Measurements from ENCODE around the gene KCNN4. TPM values are rescaled to one million over a fixed set of nuclear protein-coding genes. Genes with fewer than 3 reads are reported as not detected.

The KCNN4 gene
- total and polyA plus RNA-seq, 2 donors (not counting 3 experiments of a cell fraction or from before 2014, with no cell fraction given) = 0.29 TPM; not detected in 1

DNA sequence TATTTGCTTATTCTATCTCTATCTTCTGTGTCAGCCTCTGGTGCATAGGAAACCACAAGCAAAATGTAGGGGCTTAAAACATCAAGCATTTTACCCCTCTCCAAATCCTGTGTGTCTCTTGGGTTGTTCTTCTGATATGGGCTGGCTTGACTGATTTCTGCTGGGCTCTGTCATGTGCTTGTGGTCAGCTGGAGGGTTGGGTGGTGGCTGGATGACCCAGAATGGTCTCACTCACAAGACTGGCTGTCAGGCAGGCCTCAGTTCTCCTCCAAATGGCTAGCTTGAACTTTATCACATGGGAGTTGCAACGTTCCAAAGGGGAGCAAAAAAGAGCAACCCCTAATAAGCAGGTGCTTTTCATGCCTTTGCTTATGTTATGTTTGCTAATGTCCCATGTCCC, 31.1 kb upstream of the KCNN4 start:
- dilution Hi-C loops (cut with MboI; ENCODE audit: extremely low pct_ligation_motif_present, low sequenced_read_pairs) (no loop called here), intact Hi-C loops (cut with micrococcal nuclease) (no loop called here)
- H3K27ac ChIP-seq (ENCODE audit: insufficient read depth, low read depth, low read length) = no peak overlapping the region
- no peak overlapping the region for H2AFZ ChIP-seq (ENCODE audit: low read depth, low read length)
- no peaks in the 10 kb centered on the region for H3K9me1 ChIP-seq (replicated peaks; ENCODE audit: control insufficient read depth, extremely low read depth, insufficient read depth, low read length)
- DNase-seq (ENCODE audit: low read depth, low spot score) (no peak), FAIRE-seq (no peak)
- POLR2A ChIA-PET = no interaction called here
- H3K4me2 ChIP-seq (ENCODE audit: insufficient read depth, low read length) = no peak overlapping the region
- CTCF ChIA-PET = interaction anchor here (5.0 kb wide), 1 partner anchor 66 kb away, joined by 136 read pairs; no protein-coding TSS in a partner anchor
- H3K4me3 ChIP-seq (replicated peaks in 1 of 3; ENCODE audit: insufficient read depth in 1 of 3, low read depth in 1 of 3, low read length in 3 of 3) = no peak overlapping the region
- no peaks in the 10 kb centered on the region for H3K4me1 ChIP-seq (ENCODE audit: control insufficient read depth, extremely low read depth, insufficient read depth, low read length)
- no peaks in the 10 kb centered on the region for H3K9me3 ChIP-seq (replicated peaks; ENCODE audit: control insufficient read depth, insufficient read depth, low read length)
- TF ChIP-seq POLR2A (IDR thresholded peaks at IDR 0.05; ENCODE audit: low read depth, low read length) = no peak
- no peak for TF ChIP-seq EZH2 (IDR thresholded peaks at IDR 0.05; ENCODE audit: borderline replicate concordance, low read depth, low read length, severe bottlenecking)
- no peak for TF ChIP-seq GATA2 (IDR thresholded peaks at IDR 0.05; ENCODE audit: insufficient read depth, insufficient read length, low read depth, low read length)
- no peak for TF ChIP-seq POLR2AphosphoS5 (IDR thresholded peaks at IDR 0.05; ENCODE audit: insufficient read depth, low read depth, low read length)
- TF ChIP-seq, protein P1, sequence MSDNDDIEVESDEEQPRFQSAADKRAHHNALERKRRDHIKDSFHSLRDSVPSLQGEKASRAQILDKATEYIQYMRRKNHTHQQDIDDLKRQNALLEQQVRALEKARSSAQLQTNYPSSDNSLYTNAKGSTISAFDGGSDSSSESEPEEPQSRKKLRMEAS (IDR thresholded peaks at IDR 0.05; ENCODE audit: insufficient read depth, insufficient read length) = no peak
- no peak for TF ChIP-seq MYC (IDR thresholded peaks at IDR 0.05; ENCODE audit: low read depth, low read length)
- TF ChIP-seq JUN (IDR thresholded peaks at IDR 0.05; ENCODE audit: borderline replicate concordance, insufficient read depth, insufficient read length, low read depth) = no peak
- TF ChIP-seq, protein P2, sequence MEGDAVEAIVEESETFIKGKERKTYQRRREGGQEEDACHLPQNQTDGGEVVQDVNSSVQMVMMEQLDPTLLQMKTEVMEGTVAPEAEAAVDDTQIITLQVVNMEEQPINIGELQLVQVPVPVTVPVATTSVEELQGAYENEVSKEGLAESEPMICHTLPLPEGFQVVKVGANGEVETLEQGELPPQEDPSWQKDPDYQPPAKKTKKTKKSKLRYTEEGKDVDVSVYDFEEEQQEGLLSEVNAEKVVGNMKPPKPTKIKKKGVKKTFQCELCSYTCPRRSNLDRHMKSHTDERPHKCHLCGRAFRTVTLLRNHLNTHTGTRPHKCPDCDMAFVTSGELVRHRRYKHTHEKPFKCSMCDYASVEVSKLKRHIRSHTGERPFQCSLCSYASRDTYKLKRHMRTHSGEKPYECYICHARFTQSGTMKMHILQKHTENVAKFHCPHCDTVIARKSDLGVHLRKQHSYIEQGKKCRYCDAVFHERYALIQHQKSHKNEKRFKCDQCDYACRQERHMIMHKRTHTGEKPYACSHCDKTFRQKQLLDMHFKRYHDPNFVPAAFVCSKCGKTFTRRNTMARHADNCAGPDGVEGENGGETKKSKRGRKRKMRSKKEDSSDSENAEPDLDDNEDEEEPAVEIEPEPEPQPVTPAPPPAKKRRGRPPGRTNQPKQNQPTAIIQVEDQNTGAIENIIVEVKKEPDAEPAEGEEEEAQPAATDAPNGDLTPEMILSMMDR (IDR thresholded peaks at IDR 0.05; ENCODE audit: extremely low read depth in 1 of 2, insufficient read depth in 1 of 2, low read depth in 1 of 2, low read length in 2 of 2) = no peak
- no peak overlapping the region for H3K9ac ChIP-seq (replicated peaks; ENCODE audit: extremely low read depth, insufficient read depth, low read length)
- no peaks in the 10 kb centered on the region for H3K79me2 ChIP-seq (ENCODE audit: control insufficient read depth, insufficient read depth, low read length)
- H3K27me3 ChIP-seq (ENCODE audit: control insufficient read depth in 2 of 2, insufficient read depth in 2 of 2, low read length in 2 of 2) = no peaks in the 10 kb centered on the region
- no peaks in the 10 kb centered on the region for H4K20me1 ChIP-seq (replicated peaks; ENCODE audit: control insufficient read depth, extremely low read depth, insufficient read depth, low read length)
- BruUV-seq (replicated peaks) = no TSS peak
- no peaks in the 10 kb centered on the region for H3K36me3 ChIP-seq (ENCODE audit: control insufficient read depth in 2 of 2, extremely low read depth in 1 of 2, insufficient read depth in 2 of 2, low read length in 2 of 2)
